OCI-LY3 (cell line): ENCODE results near the gene ICAM1.
A peak's percentile ranks its signal among the peaks of the same experiment; 100 is the strongest.

Experiments
- CTCF ChIP-seq: fragments of 200-600, 300-600 bp; sonication (generic); IDR thresholded peaks from 2 replicates; pipeline ENCODE4 v1.5.1; 2014; ENCODE audit warnings: antibody characterized with exemption, low read length, low read depth
- EZH2phosphoT487 ChIP-seq: fragments of 200-600 bp; shearing (Covaris generic); IDR thresholded peaks from 2 replicates; pipeline ENCODE4 v1.6.1; 2018; ENCODE audit warnings: antibody characterized with exemption, mixed run types, low read depth

GRCh38 chr19:10227026-10227971, 43.6 kb upstream of the ICAM1 start:
- TF ChIP-seq CTCF (peak; percentile 31), EZH2phosphoT487 (no peak)
